ENCODE measurements around the gene MAP3K19.

- TF ChIP-seq CTCF (IDR thresholded peaks at IDR 0.05) (no peak), POLR2A (IDR thresholded peaks at IDR 0.05) (no peak), EP300 (IDR thresholded peaks at IDR 0.05; ENCODE audit: low read depth) (no peak), POLR2AphosphoS5 (IDR thresholded peaks at IDR 0.05) (no peak)
Measured at GRCh38 chr2:134933732-134934131, 113.5 kb downstream of the MAP3K19 start.

Data from transverse colon (tissue), 4 donors.